PC-9 (cell line): Measurements from ENCODE around the gene GEMIN2. TPM values are rescaled to one million over a fixed set of nuclear protein-coding genes. Genes with fewer than 3 reads are reported as not detected.
"Not testable (repeated sequence)": the region's sequence is repeated elsewhere in the genome, so short reads cannot be mapped to it uniquely, and the experiment has no call there.

Source experiments
- BruUV-seq: library from RNA; stranded (reverse); fragments of 400-500 nt; replicated peaks from 2 replicates; lab custom pipeline; 2021; lab: Mats Ljungman, UMichigan
- CTCF ChIA-PET: fragments of 300-600 bp; sonication (Branson Sonifier 250); formaldehyde crosslinking; loops from one replicate; lab custom pipeline; 2022; ENCODE audit warnings: antibody characterized with exemption; lab: Charles Lee
- POLR2A ChIA-PET: fragments of 300-600 bp; sonication (Branson Sonifier 250); formaldehyde crosslinking; loops from one replicate; lab custom pipeline; 2022; ENCODE audit warnings: antibody characterized with exemption; ENCODE audit not compliant: unreplicated experiment; lab: Charles Lee
- DNase-seq, 2 experiments: peaks; one replicate each; pipeline versions ENCODE4 v3.0.0 to v3.0.0-alpha.2; 2015 to 2022; ENCODE audit warnings: mixed read lengths in 1 of 2
- H2AFZ ChIP-seq: fragments of 200-600 bp; sonication (generic); 2 replicates; pipeline ENCODE4 v1.8.1; 2017; ENCODE audit warnings: antibody characterized with exemption
- H3F3A ChIP-seq: fragments of 200-600 bp; sonication (generic); 2 replicates; pipeline ENCODE4 v1.8.1; 2017; ENCODE audit warnings: antibody characterized with exemption, mild to moderate bottlenecking, low read depth; ENCODE audit not compliant: insufficient read depth
- H3K27ac ChIP-seq: fragments of 200-600 bp; sonication (generic); 2 replicates; pipeline ENCODE4 v1.6.1; 2016; ENCODE audit warnings: mixed run types
- H3K27me3 ChIP-seq: fragments of 200-600 bp; sonication (generic); 2 replicates; pipeline ENCODE4 v1.6.1; 2016; ENCODE audit warnings: low read depth, mixed run types; ENCODE audit not compliant: insufficient read depth
- H3K36me3 ChIP-seq: fragments of 200-600 bp; sonication (generic); 2 replicates; pipeline ENCODE4 v1.6.1; 2016; ENCODE audit warnings: low read depth, mixed run types
- H3K4me1 ChIP-seq: fragments of 200-600 bp; sonication (generic); replicated peaks from 2 replicates; pipeline ENCODE4 v1.6.1; 2016; ENCODE audit warnings: mixed run types; ENCODE audit not compliant: insufficient read depth
- H3K4me2 ChIP-seq: fragments of 200-600 bp; sonication (generic); 2 replicates; pipeline ENCODE4 v1.6.1; 2017; ENCODE audit warnings: mixed run types
- H3K4me3 ChIP-seq: fragments of 200-600 bp; sonication (generic); 2 replicates; pipeline ENCODE4 v1.6.1; 2016; ENCODE audit warnings: mixed run types
- H3K79me2 ChIP-seq: fragments of 200-600 bp; sonication (generic); 2 replicates; pipeline ENCODE4 v1.6.1; 2017; ENCODE audit warnings: low read depth, mixed run types
- H3K9me2 ChIP-seq: fragments of 200-600 bp; sonication (generic); 2 replicates; pipeline ENCODE4 v1.8.1; 2017; ENCODE audit warnings: mild to moderate bottlenecking; ENCODE audit not compliant: insufficient read depth
- H3K9me3 ChIP-seq: fragments of 200-600 bp; sonication (generic); 2 replicates; pipeline ENCODE4 v1.8.1; 2016; ENCODE audit warnings: low read depth; ENCODE audit not compliant: insufficient read depth
- H4K20me1 ChIP-seq: fragments of 200-600 bp; sonication (generic); 2 replicates; pipeline ENCODE4 v1.8.1; 2017; ENCODE audit not compliant: insufficient read depth
- CTCF ChIP-seq: fragments of 200-600 bp; sonication (generic); conservative IDR thresholded peaks from 2 replicates; pipeline ENCODE4 v1.6.1; 2017; ENCODE audit warnings: mixed run types, antibody characterized with exemption, mild to moderate bottlenecking, moderate library complexity
- EZH2 ChIP-seq: fragments of 200-600 bp; sonication (generic); IDR thresholded peaks from 2 replicates; pipeline ENCODE4 v1.8.0; 2017; ENCODE audit warnings: antibody characterized with exemption, low read depth
- intact Hi-C: fragments of 100-400 bp; cut with micrococcal nuclease; formaldehyde crosslinking; loops from one replicate; pipeline ENCODE4 v1.10.0; 2022; ENCODE audit not compliant: unreplicated experiment
- total RNA-seq: library from RNA; stranded (reverse); gene quantifications from 2 replicates; pipeline ENCODE4 v1.2.3, GENCODE V29; 2021

The GEMIN2 gene
- total RNA-seq, 1 experiment from 2014 or later = 13.4 TPM

GRCh38 chr14:39091716-39092115 is 22.4 kb upstream of the GEMIN2 start:
- ChIA-PET CTCF (no interaction called here), POLR2A (no interaction called here)
- Histone ChIP-seq H3K79me2 (no peaks in the 10 kb centered on the region), H2AFZ (no peak overlapping the region), H3K4me1 (no peaks in the 10 kb centered on the region), H3K27me3 (no peaks in the 10 kb centered on the region), H3K36me3 (peaks cover 7% of the 10 kb centered on the region; the same call in 1 of the 2 replicates), H3F3A (no peaks in the 10 kb centered on the region), H3K27ac (no peak overlapping the region), H3K4me2 (no peak overlapping the region), H4K20me1 (no peaks in the 10 kb centered on the region), H3K9me2 (no peaks in the 10 kb centered on the region), H3K4me3 (no peak overlapping the region), H3K9me3 (no peaks in the 10 kb centered on the region)
- no TSS peak for BruUV-seq
- no peak for DNase-seq
- intact Hi-C loops = no loop called here
- TF ChIP-seq CTCF (no peak), EZH2 (no peak)

- no peak overlapping the region for H3K27ac ChIP-seq
- H3K4me3 ChIP-seq = no peak overlapping the region
- H3K4me2 ChIP-seq = no peak overlapping the region
- no peak for TF ChIP-seq EZH2
- TF ChIP-seq CTCF = no peak
- H2AFZ ChIP-seq = no peak overlapping the region
- ChIA-PET POLR2A (no interaction called here), CTCF (no interaction called here)
- 0 out of 2 replicates have a peak, but pooled peaks cover 3% of the 10 kb centered on the region for H3K79me2 ChIP-seq
- no peaks in the 10 kb centered on the region for H3F3A ChIP-seq
- intact Hi-C loops = no loop called here
- no TSS peak for BruUV-seq
- no peaks in the 10 kb centered on the region for H3K9me3 ChIP-seq
- H3K36me3 ChIP-seq = peaks cover 7% of the 10 kb centered on the region; the same call in 1 of the 2 replicates
- no peak for DNase-seq
- H3K27me3 ChIP-seq = no peaks in the 10 kb centered on the region
- H3K4me1 ChIP-seq = no peaks in the 10 kb centered on the region
- no peaks in the 10 kb centered on the region for H4K20me1 ChIP-seq
- H3K9me2 ChIP-seq = no peaks in the 10 kb centered on the region
Measured at GRCh38 chr14:39094515-39094914, 19.6 kb upstream of the GEMIN2 start.

GRCh38 chr14:39097159-39097558 is 17.0 kb upstream of the GEMIN2 start:
- Histone ChIP-seq H3K27ac (no peak overlapping the region), H2AFZ (no peak overlapping the region), H3K36me3 (peaks cover 4% of the 10 kb centered on the region; the same call in 1 of the 2 replicates), H3F3A (no peaks in the 10 kb centered on the region), H3K9me3 (no peaks in the 10 kb centered on the region), H3K4me3 (no peak overlapping the region), H4K20me1 (no peaks in the 10 kb centered on the region), H3K79me2 (peaks cover 21% of the 10 kb centered on the region), H3K9me2 (no peaks in the 10 kb centered on the region), H3K4me1 (no peaks in the 10 kb centered on the region), H3K4me2 (no peak overlapping the region), H3K27me3 (no peaks in the 10 kb centered on the region)
- ChIA-PET POLR2A (interaction anchor here (0.5 kb wide), 1 partner anchor 348 kb away, joined by 7 read pairs; no protein-coding TSS in a partner anchor), CTCF (interaction anchor here (0.6 kb wide), 1 partner anchor 166 kb away, joined by 6 read pairs; no protein-coding TSS in a partner anchor)
- TF ChIP-seq EZH2 = no peak
- TF ChIP-seq CTCF = no peak
- no peak for DNase-seq
- intact Hi-C loops = no loop called here
- no TSS peak for BruUV-seq

- H3K27me3 ChIP-seq, H3F3A ChIP-seq, H3K4me3 ChIP-seq, H3K4me2 ChIP-seq, H2AFZ ChIP-seq, H3K9me2 ChIP-seq, H3K9me3 ChIP-seq, H3K4me1 ChIP-seq, H3K27ac ChIP-seq, CTCF ChIA-PET, POLR2A ChIA-PET, DNase-seq, BruUV-seq, H3K36me3 ChIP-seq, intact Hi-C loops, H4K20me1 ChIP-seq: not testable (repeated sequence)
- H3K79me2 ChIP-seq = peaks cover 30% of the 10 kb centered on the region
Measured at GRCh38 chr14:39099215-39099614, 14.9 kb upstream of the GEMIN2 start.
